ENCODE data around the gene MSRB1.
"Not testable (repeated sequence)": the region's sequence is repeated elsewhere in the genome, so short reads cannot be mapped to it uniquely, and the experiment has no call there.

The MSRB1 gene

DNA sequence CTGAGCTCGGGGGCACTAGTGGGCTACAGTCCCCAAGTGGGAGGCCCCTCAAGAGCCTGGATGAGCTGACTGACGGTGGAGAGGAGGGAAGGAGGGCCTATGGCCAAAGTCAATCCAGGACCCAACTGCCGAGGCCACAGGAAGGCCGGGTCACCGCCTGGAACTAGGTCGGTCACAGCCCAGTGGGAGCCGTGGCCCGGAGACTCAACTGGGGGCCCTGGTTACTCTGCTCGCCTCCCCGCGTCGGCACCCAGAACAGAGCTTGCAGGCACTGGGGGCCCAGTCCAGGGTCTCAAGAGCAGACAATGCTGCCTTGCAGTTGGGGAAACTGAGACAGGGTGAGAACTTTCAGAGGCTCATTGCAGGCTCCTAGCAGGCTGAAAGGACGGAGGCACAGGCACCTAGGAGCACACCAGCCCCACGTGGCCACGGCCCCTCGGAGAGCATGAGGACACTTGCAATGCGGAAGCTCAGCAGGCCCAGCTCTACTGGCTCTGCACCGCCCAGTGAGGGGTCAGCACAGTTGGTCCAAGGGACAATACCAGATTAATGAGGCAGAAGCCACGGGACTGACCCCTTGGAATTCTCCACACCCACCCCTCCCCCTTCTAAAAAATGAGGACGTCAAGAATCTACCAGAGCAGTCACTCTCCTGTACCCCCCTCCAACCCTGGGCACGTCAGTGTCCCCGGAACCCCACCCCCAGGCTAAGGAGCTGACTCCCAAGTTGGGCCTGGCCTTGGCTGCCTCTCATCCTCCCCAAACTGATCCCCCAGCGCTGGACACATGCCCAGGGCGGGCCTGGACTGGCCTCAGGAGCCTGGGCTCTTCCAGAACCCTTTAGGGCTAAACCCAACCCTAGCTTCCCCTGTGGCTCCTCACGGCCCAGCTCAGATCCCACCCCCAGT lies 27.0 kb downstream of the MSRB1 start:
- DNase-seq (ENCODE audit: low read depth in 2 of 2) = no peak

DNA sequence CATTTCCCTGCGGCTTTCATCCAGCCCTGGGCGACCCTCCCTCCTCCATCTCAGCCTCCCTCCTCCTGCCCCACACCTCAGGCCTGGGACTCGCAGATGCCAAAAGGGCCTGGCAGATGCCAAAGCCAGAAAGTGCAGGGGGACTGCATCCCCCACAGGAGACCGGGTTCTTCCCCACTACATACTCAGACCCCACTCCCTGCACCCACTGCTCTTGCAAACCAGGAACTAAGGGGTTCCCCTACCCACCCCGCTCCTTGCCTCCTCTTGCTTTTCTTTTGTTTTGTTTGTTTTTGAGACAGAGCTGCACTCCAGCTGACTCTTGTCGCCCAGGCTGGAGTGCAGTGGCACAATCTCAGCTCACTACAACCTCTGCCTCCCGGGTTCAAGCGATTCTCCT lies 28.0 kb downstream of the MSRB1 start:
- no peak for DNase-seq (ENCODE audit: low read depth in 2 of 2)

DNA sequence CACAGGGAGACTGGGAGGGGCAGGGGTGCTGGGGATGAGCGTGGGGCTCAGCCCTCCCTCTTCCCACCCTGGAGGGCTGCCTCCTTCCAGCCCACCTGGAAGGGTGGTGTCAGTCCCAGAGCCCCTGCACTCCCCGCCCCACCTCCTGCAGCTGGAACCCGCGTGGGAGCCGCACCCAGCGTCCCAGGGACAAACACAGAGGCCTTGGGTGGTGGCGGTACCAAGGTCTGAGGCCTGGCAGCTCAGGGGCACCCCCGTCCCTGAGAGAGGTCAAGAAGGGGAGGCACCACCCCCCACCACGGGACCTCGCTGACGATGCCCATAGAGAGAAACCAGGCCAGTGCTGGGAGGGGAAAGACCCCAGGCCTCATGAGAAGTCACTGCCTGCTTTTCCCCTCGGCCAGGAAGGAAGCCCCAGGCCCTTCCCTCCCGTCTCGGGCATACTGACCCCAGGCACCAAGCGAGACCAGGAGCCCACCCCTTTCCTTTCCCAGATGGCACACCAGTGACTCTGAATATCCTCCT lies 28.9 kb downstream of the MSRB1 start:
- no peak for DNase-seq (ENCODE audit: low read depth in 2 of 2)

DNA sequence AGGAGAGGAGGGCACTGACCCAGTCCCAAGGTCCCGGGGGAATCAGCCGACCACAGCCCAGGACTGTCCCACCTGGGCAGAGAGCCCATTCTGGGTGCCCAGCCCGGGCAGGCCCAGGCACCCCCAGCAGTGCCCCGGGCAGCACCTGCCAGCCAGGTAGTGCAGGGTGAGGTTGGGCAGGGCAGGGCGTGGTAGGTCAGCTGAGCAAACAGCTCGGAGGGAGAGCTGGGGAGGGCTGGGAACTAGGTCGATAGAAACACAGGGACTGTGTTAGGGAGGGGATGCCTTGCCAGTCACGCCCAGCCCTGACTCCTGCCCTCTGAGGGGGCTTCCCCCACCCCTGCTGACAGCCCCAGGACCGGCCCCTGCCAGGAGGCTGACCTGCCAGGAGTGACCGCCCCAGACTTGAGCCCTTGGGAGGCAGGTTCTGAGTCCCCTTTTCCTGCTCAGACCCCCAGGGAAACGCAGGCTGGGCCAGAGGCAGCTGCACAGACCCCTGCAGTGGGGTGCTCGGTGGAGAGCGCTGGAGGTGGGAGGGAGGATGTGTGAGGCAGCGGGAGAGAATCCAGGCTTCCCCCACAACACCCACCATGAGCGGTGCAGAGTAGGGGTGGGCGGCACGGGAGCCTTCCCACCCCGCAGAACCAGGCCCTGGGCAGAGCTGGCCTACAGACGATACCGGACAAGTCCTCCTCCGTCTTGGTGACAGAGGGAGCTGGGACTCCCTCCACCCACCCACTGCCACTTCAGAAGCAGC lies 29.5 kb downstream of the MSRB1 start:
- no peak for DNase-seq (ENCODE audit: low read depth in 2 of 2)

DNA sequence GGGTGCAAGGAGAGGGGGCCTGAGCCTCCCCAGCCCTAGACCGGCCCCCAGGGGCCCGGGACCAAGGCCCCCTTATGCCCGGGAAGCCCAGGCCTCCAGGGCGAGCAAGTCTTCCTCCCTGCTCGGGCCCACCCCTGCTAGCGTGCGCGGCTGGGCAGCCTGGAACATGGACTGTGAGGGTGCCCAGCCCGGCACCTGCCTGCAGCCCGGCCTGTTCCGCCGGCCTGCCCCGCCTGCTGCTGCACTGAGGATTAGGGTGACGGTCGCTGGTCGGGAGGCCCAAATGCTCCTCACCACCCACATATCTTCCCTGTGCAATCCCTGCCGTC lies 30.8 kb downstream of the MSRB1 start:
- DNase-seq (ENCODE audit: low read depth in 2 of 2) = no peak

DNA sequence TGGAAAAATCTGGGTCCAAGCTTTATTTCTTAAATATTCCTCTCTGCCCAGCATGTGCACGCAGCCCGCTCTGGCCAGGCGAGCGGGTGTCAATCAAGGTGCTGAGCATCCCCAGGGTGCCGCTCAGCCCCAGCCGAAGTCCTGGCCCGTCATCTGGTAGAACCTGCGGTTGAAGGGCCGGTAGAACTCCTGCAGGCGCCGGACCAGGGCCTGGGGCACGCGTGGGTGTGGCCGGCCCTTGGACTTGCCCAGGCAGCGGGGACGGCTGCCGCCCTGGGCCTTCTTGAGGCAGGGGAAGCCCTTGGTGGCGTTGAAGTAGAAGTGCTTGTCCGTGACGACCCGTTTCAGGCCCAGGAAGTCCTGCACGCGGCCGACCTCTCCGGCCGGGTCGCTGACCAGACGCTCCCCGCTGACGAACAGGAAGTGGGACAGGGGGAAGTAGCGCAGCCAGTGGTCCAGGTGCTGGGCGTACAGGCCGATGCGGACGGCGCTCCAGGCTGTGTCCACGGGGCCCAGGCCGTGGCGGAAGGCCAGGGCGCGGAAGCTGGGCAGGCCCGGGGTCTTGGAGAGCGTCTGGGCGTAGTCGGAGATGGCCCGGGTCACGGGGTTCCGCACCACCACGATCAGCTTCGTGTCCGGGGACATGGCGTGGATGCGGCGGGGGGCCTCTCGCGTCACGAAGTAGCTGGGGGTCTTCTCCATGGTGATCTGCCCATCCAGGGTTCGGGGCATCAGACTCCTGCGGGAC lies 31.4 kb downstream of the MSRB1 start:
- no peak for DNase-seq (ENCODE audit: low read depth in 2 of 2)

DNA sequence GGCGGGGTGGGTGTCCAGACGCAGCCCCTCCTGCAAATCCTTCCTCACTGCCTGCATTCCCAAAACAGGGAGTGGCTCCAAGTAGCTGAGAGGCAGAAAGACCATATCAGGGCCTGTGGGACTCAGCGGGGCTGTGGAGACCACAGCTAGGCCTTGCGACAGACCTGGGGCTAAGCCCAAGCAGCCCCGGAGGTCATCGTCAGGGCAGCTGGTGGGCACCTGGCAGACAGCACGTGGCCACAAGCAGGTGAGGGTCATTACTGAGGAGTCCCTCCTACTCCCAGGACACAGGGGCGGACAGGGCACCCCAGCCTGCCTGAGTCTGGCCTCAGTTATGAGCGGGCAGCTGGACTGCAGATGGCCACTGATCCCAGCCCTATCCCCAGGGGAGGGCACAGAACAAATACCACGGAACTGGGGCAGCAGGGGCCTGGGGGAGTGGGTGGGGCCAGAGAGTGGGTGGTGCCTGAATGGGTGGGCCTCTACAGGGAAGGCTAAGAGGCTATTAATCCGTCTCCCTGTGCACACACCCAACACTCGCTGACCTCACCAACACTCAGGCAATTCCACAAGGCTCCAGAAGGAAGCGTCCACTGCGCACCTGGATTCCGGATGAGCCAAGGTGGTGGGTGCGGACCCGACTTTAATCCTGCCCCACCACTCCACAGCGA lies 33.3 kb downstream of the MSRB1 start:
- no peak for DNase-seq (ENCODE audit: low read depth in 2 of 2)

DNA sequence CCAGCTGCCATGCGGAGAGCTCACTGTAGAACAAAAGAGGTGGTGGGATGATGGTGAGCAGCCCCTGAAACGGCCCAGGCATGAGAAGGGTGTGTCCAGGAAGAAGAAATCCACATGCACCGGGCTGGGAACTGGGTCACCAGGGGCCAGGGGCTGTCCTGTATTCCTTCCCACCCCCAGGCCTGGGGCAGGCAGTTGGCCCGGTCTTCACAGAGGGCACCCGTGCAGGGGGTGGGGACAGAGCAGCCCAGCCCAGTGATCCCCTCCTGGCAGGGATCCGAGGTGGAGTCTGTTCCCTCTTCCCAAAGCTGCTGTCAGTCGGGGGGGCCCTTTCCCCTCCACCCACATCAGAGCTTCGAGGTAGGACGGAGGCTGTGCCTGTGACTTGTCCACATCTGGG lies 34.0 kb downstream of the MSRB1 start:
- no peak for DNase-seq (ENCODE audit: low read depth in 2 of 2)

DNA sequence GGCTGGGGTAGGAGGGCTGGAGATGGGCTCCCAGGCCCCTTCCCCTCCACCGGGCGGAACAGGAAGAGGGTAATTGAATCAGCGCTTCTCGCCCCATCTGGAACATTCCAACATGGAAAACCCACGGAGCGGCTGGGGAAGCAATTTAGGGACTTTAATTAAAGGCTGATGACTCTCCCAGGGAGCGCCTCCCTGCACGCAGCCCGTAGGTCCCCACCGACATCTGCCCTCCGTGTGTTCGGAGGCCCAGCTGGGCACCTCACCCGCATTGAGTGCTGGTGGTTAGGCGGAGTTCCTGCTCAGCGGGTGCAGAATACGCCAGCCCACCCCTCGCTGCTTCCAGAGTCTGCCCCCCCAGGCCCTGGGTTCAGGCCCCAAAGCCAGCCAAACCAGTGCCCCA lies 34.8 kb downstream of the MSRB1 start:
- no peak for DNase-seq (ENCODE audit: low read depth in 2 of 2)

DNA sequence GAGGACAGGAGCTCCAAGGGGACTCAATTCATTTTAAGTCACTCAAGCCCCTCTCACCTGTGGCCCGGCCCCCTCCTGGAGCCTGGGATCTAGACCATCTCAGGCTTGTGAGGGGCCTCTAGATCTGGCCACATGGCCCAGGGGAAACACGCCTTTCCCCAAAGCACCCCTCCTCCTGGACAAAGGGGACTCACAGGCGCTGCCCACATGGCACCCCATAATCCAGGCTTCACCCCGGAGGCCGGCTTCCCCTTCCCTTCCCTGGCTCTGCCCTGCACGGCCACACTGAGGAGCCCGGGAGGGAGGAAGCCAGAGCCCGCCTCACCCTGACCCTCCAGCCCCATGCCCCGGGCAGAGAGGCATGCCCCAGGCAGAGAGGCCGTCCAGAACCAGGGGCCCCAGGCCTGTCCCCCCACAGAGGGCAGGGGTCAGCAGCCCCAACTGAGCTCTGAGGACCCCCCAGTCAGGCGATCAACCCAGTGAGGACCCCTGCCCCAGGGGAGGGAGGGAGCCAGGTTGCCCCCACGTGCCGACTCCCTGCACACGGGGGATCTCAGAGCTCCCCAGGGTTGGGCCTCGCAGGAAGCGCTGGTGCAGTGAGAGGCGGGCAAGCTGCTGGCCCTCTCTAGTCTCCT lies 35.7 kb downstream of the MSRB1 start:
- DNase-seq (ENCODE audit: low read depth in 2 of 2) = no peak

DNA sequence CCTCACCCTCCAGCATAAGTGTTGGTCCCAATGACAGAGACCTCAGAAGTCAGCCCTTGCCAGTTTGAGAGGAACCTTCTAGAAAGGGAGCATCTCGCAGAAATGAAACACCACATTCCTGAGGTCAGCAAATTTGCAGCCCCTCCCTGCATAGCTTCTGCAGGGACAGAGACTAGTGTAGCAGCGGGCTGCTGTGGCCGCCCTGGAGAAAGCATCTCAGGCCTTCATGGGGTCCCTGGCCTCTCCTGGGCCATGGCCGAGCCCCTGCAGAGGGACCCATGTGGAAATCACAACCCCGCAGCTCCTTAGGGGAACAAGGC lies 36.2 kb downstream of the MSRB1 start:
- no peak for DNase-seq (ENCODE audit: low read depth in 2 of 2)

DNA sequence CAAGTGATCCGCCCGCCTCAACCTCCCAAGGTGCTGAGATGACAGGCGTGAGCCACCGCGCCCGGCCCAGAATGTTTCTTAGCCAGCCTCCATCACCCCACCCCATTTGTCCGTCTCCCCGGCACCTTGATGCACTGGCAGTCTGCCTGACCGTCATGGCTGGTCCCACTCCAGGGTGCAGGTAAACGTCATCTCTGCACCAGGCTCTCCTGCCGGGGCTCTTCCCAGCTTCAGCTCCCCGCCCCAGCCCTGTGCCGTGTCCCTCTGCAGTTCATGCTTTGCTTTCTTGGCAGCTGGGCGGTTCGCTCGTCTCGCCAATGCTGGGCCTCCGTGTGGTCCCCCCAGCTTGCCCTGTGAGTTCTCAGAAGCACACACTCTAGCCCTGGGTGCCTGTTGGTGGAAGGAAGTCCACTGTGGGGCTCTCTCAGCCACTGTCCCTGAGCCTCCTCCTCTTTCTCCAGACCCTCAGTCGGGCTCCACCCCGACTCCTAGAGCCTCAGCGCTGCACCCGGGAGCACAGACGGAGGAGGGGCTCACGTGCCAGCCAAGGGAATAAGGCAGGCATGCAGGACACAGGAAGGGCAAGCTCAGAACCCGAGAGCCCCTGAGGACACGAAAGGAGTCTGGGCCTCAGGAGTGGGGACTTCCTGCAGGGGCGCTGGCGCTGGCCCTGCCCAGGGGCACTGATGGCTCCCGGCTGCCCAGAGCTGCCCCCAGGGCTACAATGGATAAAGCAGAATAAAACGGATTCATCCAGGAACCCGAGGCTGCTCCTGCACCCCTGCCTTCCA lies 36.7 kb downstream of the MSRB1 start:
- DNase-seq (ENCODE audit: low read depth in 2 of 2) = no peak

DNA sequence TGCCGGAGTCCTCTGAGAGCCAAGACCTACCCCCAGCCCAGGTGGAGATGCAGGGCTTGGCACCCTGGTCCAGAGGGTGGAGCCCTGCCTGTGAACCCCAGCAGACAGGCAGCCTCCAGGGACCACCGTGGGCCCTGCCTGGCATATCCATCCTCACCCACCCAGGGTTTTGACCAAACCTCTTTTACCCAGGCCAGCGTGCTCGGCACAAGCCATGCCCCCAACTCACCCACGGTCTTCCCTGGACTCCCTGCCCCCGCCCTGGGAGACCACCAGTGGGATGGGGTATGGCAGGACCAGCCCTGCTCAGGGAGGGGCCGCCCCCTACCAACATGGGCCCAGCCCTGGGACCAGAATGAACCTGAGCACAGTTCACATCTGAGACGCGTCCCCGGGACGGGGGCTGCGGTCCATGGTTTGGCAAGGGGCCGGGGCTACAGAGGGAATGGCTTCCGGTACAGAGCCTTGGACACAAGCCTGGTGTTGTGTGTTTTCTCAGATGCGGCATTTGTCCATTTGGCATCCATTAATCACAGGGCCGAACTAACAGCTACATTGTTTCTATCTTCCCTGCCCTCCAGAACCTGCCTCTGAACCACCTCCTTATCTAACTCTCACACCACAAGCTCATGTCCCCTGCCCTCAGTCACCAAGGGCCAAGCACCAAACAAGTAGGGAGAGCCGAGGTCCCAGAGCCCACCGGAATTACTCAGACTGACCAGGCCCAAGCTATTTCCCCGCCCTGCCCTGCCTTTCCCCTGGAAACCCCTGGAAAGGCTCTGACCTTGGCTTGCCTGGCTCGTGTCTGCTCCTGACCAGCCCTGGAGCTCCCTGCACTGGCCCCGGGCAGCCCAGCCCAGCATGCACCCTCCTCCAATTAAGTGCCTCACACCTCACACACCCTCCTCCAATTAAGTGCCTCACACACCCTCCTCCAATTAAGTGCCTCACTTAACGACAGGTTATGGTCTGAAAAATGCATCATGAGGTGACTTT lies 38.9 kb downstream of the MSRB1 start:
- no peak for DNase-seq (ENCODE audit: low read depth in 2 of 2)

DNA sequence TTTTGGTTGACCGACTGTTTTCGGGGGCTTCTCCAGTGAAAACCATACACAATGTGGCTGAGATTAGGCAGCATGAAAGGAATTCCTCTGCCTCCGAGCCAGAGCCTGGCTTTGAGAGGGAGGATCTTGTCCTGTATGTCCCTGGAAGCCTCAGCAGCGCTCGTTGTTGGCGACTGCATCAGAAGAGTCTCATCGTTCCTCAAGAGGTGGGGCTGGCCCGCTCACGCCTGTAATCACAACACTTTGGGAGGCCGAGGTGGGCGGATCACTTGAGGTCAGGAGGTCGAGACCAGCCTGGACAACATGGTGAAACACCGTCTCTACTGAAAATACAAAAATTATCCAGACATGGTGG lies 39.8 kb downstream of the MSRB1 start:
- DNase-seq (ENCODE audit: low read depth in 2 of 2) = no peak

DNA sequence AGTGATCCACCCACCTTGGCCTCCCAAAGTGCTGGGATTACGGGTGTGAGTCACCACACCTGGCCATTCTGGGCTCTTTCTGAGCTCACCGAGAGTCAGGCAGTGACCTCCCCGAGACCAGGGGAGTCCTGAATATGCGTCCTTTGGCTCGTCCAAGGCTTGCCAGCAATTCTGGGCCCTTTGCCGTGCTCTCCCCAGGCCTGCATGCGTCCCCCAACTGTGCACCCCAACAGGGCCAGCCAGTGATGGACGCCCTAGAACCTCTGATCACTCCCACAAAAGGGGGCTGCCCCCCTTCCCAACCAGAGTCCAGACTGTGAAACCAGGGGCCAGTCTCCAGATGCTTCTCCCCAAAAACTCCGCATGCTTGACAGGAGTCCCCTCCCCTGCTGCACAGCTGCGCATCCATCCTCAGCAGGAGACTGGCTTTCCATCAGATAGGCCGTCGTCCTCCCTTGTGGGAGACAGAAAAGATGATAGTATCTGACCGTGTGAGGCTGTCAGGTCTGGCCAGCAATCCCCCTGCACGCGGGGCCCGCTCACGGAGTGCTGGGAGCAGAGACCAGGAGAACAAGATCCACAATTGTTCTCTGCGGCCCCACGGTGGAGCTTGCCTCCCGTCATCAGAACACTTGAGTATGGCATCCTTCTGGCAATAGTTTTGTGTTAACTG lies 40.3 kb downstream of the MSRB1 start:
- no peak for DNase-seq (ENCODE audit: low read depth in 2 of 2)

DNA sequence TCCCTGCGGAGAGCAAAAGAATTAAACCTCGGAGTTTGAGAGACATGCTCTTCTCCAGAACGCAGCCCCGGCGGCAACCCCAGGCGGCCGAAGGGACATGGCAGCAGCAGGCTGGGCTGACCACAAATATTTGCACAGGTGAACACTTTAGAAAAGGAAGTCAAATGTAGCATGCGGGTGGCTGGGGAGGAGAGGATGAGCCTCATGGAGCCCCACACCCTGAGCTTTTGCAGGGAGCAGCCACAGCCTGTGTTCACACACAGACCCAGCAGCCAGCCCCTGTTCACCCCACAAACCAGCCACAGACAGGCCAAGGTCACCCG lies 42.6 kb downstream of the MSRB1 start:
- DNase-seq (ENCODE audit: low read depth in 2 of 2) = no peak

DNA sequence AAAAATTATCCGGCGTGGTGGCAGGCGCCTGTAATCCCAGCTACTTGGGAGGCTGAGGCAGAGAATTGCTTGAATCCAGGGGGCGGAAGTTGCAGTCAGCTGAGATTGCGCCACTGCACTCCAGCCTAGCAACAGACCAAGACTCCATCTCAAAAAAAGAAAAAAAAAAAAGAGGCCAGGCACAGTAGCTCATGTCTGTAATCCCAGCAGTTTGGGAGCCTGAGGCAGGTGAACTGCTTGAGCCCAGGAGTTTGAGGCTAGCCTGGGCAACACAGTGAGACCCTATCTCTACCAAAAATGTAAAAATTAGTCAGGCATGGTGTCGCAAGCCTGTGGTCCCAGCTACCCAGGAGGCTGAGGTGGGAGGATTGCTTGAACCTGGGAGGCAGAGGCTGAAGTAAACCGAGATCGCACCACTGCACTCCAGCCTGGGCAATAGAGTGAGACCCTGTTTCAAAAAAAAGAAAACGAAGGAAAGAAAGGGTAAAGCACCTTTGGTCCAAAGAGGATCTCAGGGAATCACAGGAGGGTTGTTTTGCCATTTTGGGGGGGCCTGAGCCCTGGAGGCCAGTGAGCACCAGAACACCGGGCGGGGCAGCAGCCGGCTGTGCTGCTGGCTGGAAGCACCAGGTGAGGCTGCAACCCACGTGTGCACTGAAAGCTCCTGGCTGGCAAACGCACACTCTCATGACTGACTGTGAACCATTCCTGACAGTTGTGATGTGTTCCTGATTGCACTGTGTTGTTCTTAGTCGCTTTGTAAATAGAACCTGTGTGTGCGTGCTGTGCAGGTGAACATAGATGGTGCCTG lies 43.2 kb downstream of the MSRB1 start:
- no peak for DNase-seq (ENCODE audit: low read depth in 2 of 2)

DNA sequence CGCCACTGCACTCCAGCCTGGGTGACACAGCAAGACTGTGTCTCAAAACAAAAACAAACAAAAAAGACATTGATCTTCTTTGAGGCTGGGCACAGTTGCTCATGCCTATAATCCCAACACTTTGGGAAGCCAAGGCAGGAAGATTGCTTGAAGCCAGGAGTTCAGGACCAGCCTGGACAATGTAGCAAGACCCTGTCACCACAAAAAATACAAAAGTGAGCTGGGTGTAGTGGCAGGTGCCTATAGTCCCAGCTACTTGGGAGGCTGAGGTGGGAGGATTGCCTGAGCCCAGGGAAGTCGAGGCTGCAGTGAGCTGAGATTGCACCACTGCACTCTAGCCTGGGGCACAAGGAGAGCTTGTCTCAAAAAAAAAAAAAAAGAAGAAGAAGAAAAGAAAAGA lies 45.3 kb downstream of the MSRB1 start:
- DNase-seq (ENCODE audit: low read depth in 2 of 2) = not testable (repeated sequence)
